IPS-18c (cell line): ENCODE data around the gene ASIC2.

ENCODE experiments used
- H3K4me3 ChIP-seq: 2 replicates; pipeline ENCODE4 v1.7.0; 2013; ENCODE audit warnings: low read depth, mild to moderate bottlenecking, low read length, moderate library complexity; ENCODE audit not compliant: insufficient read depth
- H3K9me3 ChIP-seq: one replicate; pipeline ENCODE4 v1.6.1; 2013; ENCODE audit warnings: mild to moderate bottlenecking, low read length, moderate library complexity; ENCODE audit not compliant: control insufficient read depth, insufficient read depth

ASIC2 gene

DNA sequence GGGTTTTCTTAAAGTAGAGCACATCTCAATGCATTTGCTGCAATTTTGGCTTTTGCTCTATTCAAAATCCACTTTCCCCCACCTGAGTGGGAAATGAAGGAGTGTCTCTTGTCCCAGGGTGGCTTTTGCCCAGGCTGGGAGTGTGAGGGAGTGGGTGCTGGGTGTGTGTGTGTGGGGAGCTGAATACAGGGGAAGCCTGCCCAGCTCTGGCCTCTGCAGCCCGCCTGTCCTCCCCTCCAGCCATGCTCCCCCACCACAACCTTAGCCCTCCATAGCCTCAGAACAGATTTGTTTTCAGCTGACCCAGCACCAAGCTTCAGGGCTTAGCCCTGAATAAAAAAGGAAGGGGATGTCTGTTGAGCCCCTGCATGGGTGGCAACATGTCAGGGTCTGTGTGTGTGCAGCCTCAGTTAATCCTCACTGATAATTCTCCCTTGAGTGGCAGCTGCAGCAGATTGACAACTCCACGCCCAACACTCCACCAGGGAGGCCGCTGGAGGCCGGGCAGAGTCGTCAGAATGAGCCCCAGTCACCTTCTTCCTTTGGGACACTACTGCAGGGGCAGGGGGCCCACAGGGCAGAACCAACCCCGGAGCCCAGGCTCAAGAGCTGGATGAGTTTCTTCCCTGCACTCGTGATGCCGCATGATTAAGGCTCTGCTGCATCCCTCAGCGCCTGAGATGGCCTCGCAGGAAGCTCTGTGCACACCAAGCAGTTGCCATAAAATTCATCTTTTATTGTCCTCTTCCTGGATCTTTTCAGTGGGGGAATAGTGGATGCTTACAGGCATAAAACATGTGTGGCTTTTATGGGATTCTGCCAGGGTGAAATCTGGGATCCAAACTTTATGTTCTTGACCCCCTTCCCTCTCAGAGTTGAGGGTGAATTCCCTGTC, 246.5 kb downstream of the ASIC2 start:
- no peak overlapping the region for H3K4me3 ChIP-seq
- no peaks in the 10 kb centered on the region for H3K9me3 ChIP-seq

DNA sequence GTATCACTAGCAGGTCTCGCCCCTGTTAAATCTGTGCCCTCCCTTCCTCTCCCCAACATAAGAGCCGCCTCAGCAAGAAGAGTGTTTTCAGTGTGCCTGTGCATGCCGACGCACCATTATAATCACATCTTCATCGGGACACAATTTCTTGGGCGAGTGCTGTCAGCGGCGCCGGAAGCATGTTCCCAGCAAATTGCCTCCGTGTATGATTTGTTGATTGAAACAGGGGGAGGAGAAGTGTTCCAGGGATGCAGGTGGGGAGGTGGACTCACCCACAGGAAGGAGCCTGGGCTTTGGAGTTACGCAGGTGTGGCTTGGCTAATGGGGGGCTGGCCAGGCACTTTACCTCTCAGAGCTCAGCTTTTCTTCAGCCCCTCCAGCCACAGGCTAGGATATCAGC, 247.9 kb downstream of the ASIC2 start:
- no peaks in the 10 kb centered on the region for H3K9me3 ChIP-seq
- H3K4me3 ChIP-seq, result no peak overlapping the region

DNA sequence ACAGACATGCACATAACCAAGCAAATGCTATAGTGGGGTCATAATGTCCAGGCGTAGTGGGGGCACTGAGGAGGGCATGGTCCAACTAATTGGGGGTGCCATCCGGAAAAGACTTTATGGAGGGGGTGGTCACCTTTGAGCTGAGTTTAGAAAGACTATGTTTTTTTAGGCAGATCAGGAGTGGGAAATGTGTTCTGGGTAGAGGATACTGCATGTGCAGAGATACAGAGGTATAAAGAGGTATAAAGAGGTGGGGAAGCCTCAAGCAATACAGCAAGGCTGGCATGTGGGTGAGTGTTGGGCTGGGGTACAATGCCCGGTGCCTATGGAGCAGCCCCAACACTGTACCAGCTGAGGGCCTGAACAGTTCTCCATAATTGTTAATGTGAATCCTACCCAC, 248.3 kb downstream of the ASIC2 start:
- Histone ChIP-seq H3K4me3 (no peak overlapping the region), H3K9me3 (no peaks in the 10 kb centered on the region)

DNA sequence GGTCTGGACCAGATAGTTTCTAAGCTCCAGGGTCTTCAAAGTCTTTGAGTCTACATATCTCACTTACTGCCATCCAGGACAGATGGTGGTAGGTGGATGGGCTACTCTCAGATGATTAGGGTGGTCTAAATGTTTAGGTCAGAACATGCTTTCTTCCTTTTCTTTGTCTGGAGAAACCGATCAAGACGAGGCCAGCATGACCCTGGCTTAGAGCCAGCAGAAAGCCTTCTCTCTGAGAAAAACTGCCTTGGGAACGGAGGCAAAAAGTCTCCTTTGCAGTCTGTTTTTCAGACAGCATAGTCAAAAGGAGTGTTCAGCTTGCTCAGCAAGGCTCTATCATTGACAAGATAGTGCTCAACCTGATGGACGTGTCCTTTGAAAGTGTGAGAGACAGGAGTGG, 252.6 kb downstream of the ASIC2 start:
- Histone ChIP-seq H3K9me3 (no peaks in the 10 kb centered on the region), H3K4me3 (no peak overlapping the region)

DNA sequence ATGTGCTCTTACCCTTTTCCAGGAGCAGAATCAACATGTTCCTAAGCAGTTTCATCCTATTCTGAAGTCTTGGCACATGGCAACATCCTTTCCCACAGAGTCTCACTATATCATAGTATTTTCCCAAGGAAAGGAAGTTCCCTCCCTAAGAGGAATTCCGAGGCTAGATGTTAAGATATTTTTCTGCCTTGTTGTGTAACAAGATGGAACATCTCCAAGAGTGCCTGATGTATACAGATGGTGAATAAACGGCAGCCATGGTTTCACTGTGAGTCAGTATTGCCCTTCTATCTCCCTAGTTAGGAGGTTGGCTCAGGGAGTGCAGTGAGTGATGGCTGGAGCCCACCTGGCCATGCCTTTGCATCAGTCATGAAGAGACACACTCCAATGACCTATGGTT, 253.2 kb downstream of the ASIC2 start:
- Histone ChIP-seq H3K9me3 (no peaks in the 10 kb centered on the region), H3K4me3 (no peak overlapping the region)

DNA sequence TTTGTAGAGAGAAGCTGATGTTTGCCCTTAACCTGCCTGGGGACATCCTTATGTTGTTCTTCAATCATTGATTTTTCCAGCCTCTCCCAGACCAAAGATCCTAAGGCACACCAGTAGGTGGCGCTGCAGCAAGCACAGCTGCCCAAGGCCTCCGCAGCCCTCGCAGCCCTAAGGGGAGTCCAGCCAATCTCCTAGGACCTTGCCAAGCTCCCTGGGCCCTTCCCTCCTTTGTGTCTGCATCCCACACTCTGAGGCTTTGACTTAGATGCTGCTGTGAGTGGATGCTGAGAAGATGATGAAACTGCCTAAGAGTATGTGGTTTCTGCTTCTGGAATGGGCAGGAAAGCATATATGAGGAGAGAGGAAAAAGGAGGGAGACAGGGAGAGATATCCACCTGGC, 254.4 kb downstream of the ASIC2 start:
- H3K9me3 ChIP-seq, result no peaks in the 10 kb centered on the region
- H3K4me3 ChIP-seq, result no peak overlapping the region

DNA sequence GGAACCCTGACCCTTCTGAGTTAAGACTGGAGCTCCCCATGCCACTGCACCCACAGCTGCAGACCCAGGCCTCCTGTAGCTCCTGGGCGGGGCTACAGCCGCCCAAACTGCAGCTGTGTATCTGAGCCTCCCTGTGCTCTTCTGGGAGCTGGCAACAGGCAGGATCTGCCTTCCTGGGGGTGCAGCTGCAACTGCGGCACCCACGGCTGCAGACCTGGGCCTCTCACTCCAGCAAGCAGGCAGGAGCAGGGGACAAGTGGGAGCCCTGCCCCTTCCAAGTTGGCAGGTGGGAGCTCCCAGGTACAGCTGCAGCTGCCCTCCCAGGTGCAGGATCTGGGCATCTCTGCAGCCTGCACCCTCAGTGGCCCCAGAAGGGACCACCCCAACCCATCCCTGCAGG, 259.9 kb downstream of the ASIC2 start:
- Histone ChIP-seq H3K9me3 (no peaks in the 10 kb centered on the region), H3K4me3 (no peak overlapping the region)

DNA sequence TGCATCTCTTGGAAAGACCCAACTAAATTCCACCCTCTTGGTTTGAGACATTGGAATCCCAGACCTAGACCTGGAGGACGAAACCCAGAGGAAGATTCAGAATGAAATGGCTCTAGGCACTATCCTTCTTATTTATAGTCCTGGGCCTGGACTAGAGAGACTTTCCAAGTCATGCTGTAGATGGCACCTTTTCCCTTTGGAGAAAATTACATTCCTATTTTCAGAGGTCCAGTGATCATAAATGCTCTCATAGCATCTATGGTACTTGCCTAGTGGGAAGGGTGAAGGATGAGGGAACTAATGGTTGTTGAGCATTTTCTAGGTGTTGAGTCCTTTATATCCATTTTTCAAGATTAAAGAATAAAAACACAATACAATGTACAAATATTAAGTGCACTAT, 264.3 kb downstream of the ASIC2 start:
- H3K4me3 ChIP-seq, result no peak overlapping the region
- no peaks in the 10 kb centered on the region for H3K9me3 ChIP-seq

DNA sequence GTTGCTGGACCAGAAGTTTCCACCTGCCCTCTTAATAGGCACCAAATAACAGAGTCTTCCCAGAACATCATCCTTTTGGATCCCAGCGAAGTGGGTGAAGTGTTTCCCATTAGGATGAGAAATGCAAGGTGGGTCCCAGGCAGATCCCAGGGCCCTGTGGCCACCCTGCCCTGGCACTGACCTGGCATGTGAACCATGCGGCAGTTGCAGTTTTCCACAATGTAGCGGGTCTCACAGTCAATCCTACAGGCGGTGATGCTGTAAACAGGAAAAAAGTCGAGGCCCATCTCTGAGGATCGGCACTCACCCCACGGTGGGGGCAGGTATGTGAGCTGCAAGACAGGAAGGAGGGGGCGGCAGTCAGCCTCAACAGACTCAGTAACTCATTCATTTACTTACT, 265.0 kb downstream of the ASIC2 start:
- no peak overlapping the region for H3K4me3 ChIP-seq
- no peaks in the 10 kb centered on the region for H3K9me3 ChIP-seq

DNA sequence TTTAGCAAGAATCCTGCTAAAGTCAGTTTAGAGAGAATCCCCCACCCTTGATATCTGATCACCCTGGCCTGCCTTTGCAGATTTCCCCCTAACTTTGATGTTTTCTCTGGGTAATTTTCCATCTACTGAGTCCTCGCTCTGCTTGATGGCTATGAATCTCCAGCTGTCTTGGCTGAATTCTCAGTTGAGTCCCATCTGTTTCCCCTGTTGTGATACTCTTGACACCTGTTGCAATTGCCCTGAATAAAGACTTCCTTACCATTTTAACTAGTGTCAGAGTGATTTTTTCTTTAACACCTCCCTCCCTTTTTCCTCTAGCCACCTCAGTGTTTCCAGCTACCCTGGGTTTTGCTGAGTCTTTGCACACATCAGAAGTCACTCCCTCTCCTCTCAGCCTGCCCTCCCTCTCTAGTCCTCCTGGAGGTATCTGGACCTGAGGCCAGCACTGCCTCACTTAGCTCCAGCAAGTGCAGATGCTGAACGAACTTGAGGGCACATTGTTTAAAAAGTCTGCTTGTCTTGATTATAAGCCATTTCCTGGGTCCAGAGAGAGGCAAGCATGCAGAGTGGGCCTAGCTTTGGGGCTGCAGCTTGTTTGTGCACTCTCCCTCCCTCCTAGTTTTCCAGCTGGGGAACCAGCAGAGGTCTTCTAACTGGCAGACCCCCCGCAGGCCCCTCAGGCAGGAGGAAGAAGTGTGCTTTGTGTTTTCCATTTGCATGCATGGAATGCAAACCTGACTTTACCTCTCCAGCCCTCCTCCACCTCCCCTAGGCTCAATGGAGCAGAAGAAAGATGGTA, 268.2 kb downstream of the ASIC2 start:
- Histone ChIP-seq H3K9me3 (no peaks in the 10 kb centered on the region), H3K4me3 (no peak overlapping the region)

DNA sequence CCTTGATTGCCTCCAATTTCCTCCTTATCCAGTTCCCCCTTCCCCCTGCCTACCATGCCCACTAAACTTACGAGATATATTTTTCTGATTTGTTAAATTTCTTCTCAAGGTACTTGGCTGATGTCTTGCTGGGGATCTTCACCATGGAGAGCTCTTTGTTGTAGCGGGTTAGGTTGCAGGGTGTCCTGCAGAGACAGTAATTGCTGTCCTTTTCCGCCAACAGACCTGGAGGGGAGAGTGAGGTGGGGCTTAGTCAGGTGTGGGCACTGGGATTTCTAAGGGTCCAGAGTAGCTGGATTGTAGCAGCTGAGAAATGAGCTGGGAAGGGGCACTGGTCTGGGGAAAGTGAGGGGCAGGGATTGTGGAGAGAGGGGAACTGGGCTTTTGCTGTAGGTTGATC, 269.3 kb downstream of the ASIC2 start:
- H3K9me3 ChIP-seq, result no peaks in the 10 kb centered on the region
- H3K4me3 ChIP-seq, result no peak overlapping the region

DNA sequence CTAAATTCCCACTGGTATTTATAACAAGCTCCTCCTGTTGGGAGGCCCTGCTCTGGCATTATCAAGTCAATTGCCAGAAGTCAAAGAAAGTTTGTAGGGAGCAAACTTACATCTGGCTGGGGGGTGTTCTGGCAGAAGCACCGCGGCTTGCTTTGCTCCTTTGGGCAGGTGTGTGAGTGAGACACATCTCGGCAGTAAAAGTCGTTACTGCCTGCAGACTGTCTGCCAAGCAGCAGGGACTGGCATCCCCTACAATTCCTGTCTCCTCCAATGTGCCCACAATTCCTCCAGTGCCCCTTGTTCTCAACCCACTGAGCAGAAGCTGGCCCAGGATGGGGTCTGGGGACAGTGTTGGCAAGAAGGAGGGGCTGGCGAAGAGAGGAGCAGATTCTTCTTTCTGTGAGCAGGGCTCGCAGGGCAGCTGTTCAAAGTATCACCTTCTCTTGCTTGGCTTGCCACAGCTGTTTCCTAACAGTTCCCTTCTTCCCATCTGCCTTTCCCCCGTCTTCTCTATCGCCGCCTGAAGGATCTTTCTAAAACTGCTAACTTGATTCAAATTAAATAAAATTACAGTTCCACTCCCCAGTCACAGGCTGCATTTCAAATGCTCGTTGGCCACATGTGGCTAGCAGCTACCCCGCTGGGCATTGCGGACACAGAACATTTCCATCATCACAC, 271.2 kb downstream of the ASIC2 start:
- no peaks in the 10 kb centered on the region for H3K9me3 ChIP-seq
- no peak overlapping the region; the same call in 1 of the 2 replicates for H3K4me3 ChIP-seq

DNA sequence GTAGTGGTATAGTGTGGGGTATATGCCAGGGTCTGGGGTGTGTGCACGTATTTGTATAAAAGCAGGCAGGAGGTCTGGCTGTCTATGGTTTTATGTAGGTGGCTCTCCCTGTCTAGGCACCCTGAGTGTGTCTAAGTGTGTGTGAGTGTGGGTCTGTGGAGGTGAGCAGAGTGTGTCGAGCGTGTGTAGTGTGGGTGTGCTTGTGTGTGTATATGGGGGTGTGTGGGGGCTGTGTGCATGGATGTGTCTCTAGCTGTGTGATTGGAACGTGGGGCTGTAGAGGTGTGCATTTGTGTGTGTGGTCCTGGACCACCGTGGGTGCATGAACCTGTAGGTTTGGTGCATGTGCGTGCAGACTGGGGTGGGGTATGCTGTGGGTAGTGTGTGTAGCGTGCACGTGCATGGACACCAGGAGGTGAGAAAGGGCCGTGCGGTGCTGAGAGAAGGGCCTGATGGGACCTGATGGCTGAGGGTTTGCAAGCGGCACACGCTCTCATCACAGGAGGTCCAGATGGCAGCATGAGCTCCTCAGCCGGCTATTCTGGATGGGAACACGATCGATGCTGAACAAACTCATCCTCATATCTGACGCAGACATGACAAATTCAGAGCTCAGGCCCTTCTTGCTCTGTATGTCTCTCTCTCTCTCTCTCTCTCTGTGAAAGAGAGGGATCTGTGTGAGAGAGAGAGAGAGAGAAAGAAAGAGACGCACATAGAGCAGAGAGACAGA, 273.8 kb downstream of the ASIC2 start:
- H3K9me3 ChIP-seq, result no peaks in the 10 kb centered on the region
- H3K4me3 ChIP-seq, result no peak overlapping the region

DNA sequence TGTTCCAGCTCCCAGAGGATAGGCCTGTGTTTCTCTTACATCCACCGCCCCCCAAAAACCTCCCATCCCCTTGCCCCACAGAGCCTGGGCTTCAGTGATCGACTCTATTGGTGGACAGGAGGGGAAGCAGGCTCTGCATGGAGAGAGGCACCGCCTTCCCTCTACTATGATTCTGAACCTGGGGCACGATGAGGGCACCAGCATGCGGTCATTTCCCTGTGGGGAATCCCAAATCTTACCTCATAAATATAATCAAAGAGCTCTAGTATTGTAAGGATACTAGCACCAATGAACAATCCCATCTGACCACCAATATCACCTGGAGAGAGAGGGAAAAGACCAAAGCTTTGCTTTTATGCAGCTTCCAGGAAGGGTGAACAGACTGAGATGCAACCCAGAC, 275.7 kb downstream of the ASIC2 start:
- no peak overlapping the region for H3K4me3 ChIP-seq
- H3K9me3 ChIP-seq, result no peaks in the 10 kb centered on the region

DNA sequence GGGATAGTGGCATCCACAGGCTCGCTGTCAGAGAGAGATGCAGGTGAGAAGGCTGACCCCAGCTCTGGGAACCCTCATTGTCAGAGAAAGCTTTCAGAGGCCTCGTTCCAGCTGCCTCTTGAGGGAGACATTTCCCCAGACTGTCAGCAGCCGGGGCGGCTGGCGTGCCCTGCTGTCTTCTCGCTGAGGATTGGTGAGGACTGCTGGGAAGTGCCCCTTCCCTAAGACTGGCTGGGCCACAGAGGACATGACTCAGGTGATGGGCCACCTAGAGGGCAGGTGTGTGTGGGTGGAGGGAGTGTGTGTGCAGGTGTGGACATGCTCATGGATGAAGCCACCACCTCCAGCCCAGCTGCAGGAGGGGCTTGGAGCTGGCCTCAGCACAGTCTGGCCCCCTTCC, 276.2 kb downstream of the ASIC2 start:
- Histone ChIP-seq H3K9me3 (no peaks in the 10 kb centered on the region), H3K4me3 (no peak overlapping the region)

DNA sequence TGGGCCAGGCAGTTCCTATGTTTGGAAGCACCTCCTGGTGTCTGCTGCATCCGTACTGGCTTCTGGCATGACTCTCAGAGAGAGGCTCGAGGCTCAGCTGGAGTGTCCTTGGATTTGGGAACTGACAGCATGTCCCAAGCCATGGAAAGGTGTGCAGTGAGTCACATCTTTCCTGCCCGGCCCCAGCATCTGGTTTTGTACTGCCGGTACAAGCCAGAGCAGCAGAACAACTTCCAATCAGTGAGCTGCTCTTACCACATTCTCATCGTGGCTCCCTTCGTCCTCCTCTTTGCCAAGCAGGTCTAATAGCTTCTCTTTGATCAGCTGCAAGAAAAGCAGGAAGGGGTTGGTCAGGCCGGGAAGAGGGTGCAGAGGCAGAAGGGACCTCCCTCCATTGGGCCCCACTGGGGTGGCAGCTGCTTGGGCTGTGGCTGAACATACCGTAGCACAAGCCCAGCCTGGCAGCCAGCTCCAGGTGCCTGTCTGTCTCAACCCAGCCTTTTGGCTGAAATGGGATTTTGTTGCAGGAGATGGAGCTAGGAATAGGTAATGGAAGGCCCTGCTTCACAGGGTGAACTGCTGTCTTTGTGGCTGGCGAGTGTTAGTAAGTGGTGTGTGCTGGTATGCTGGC, 277.3 kb downstream of the ASIC2 start:
- no peaks in the 10 kb centered on the region for H3K9me3 ChIP-seq

DNA sequence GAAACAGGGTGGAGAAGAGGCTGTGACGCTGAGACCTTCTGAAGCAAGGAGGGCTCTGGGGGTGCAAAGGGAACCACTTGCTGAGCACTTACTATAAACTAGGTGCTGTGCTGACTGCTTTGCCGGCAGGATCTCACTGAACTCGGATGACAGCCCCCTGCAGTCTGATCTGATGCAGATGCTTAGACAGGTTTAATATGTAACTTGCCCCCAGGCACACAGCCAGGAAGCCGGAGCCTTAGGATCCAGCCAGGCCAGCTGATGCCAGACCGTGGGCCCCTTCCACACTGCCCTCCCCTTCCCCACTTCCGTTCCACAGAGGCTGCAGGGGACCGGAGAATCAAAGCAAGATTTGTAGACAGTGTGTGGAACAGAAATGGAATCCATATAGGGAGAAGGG, 278.3 kb downstream of the ASIC2 start:
- H3K4me3 ChIP-seq, result no peak overlapping the region
- H3K9me3 ChIP-seq, result no peaks in the 10 kb centered on the region

More for the DNA sequence above, 277.3 kb downstream of the ASIC2 start:
- H3K4me3 ChIP-seq, result no peak overlapping the region
